GM19324 (cell line): ENCODE results near the gene MMD.
"Not testable (repeated sequence)": the region's sequence is repeated elsewhere in the genome, so short reads cannot be mapped to it uniquely, and the experiment has no call there.

Experiments used
- ATAC-seq: cut with Tn5 transposase; IDR thresholded peaks from one replicate; pipeline ENCODE4 v1.9.1; 2021; ENCODE audit warnings: mild to moderate bottlenecking, moderate library complexity; ENCODE audit not compliant: unreplicated experiment, low FRiP score

MMD gene

GRCh38 chr17:55421179-55421934 is at the start of gene MMD:
TSS of gene MMD (minus strand) at chr17:55421835. CDS start at chr17:55421695, 140 bp downstream.
- peak; percentile 35 for ATAC-seq

GRCh38 chr17:55466671-55467070 is 45.0 kb upstream of the MMD start:
- ATAC-seq, result no peak

GRCh38 chr17:55465771-55466170 is 44.1 kb upstream of the MMD start:
- ATAC-seq, result not testable (repeated sequence)

GRCh38 chr17:55463600-55463999 is 42.0 kb upstream of the MMD start:
- no peak for ATAC-seq

GRCh38 chr17:55462711-55463110 is 41.1 kb upstream of the MMD start:
- ATAC-seq, result no peak

- no peak for ATAC-seq
Measured at GRCh38 chr17:55462234-55462633, 40.6 kb upstream of the MMD start.

- ATAC-seq, result no peak
Measured at GRCh38 chr17:55458978-55459377, 37.3 kb upstream of the MMD start.

- no peak for ATAC-seq
Measured at GRCh38 chr17:55458287-55458900, 36.8 kb upstream of the MMD start.

- ATAC-seq, result no peak
Measured at GRCh38 chr17:55456307-55457240, 34.9 kb upstream of the MMD start.

GRCh38 chr17:55454906-55455474 is 33.4 kb upstream of the MMD start:
- no peak for ATAC-seq

- no peak for ATAC-seq
Measured at GRCh38 chr17:55453839-55454557, 32.4 kb upstream of the MMD start.

- ATAC-seq, result no peak
Measured at GRCh38 chr17:55452139-55452790, 30.6 kb upstream of the MMD start.

GRCh38 chr17:55451758-55452138 is 30.1 kb upstream of the MMD start:
- no peak for ATAC-seq

GRCh38 chr17:55451203-55451641 is 29.6 kb upstream of the MMD start:
- no peak for ATAC-seq

GRCh38 chr17:55450232-55450825 is 28.7 kb upstream of the MMD start:
- ATAC-seq, result no peak

GRCh38 chr17:55448681-55449080 is 27.0 kb upstream of the MMD start:
- no peak for ATAC-seq

- no peak for ATAC-seq
Measured at GRCh38 chr17:55446581-55447205, 25.1 kb upstream of the MMD start.

GRCh38 chr17:55446004-55446403 is 24.4 kb upstream of the MMD start:
- not testable (repeated sequence) for ATAC-seq
